ENCODE data around the gene TM4SF4.

TM4SF4 gene

DNA sequence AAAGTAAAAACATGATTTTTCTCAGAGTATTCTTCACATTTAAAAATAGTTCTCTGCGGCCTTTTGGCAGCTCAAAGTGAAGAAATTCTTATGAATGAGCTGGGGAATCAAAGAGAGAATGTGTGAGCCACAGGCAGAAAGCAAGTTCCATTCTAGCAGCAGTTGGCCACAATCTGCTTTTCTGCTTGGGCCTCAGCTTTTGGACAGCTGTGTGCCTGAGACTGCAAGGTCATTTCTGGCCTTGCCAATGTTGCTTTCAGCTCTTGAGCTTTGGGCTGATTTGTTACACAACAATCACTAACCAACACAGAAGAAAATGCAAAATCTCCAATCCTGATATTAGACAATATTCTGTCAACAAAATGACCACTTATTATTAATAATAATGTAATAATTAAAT lies 14.4 kb upstream of the TM4SF4 start:
- no peaks in the 10 kb centered on the region for H3K27me3 ChIP-seq (ENCODE audit: insufficient read depth, poor library complexity, severe bottlenecking)
- H3K4me1 ChIP-seq (ENCODE audit: insufficient read depth, poor library complexity, severe bottlenecking): no peaks in the 10 kb centered on the region
- no peaks in the 10 kb centered on the region for H3K36me3 ChIP-seq (ENCODE audit: low read depth)
- no peaks in the 10 kb centered on the region for H3K9me3 ChIP-seq (ENCODE audit: severe bottlenecking)
- no peak overlapping the region for H3K27ac ChIP-seq (ENCODE audit: poor library complexity, severe bottlenecking)
- TF ChIP-seq, protein P1, sequence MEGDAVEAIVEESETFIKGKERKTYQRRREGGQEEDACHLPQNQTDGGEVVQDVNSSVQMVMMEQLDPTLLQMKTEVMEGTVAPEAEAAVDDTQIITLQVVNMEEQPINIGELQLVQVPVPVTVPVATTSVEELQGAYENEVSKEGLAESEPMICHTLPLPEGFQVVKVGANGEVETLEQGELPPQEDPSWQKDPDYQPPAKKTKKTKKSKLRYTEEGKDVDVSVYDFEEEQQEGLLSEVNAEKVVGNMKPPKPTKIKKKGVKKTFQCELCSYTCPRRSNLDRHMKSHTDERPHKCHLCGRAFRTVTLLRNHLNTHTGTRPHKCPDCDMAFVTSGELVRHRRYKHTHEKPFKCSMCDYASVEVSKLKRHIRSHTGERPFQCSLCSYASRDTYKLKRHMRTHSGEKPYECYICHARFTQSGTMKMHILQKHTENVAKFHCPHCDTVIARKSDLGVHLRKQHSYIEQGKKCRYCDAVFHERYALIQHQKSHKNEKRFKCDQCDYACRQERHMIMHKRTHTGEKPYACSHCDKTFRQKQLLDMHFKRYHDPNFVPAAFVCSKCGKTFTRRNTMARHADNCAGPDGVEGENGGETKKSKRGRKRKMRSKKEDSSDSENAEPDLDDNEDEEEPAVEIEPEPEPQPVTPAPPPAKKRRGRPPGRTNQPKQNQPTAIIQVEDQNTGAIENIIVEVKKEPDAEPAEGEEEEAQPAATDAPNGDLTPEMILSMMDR (IDR thresholded peaks at IDR 0.05; ENCODE audit: poor library complexity, severe bottlenecking): no peak
- ATAC-seq (ENCODE audit: low read depth) (no peak), DNase-seq (ENCODE audit: low spot score) (no peak)
- H3K4me3 ChIP-seq (ENCODE audit: severe bottlenecking): no peak overlapping the region

DNA sequence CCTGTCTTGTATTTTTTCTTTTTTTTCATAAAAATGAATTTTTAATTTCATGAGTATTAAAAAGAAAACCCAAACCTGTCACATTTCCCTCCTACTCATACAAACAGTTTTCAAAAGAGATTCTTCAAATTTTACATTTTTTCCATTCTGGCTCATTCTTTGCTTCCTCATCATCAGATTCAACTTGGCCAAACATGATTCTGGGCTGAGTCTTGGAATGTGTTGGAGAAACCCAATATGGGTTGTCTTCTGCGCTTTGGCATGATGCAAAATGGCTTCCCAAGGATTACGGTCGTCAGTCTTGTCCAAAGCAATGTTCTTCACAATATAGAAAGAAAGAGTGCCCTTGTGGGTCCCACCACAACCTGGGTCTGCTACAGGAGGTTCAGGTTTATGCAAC lies 12.4 kb upstream of the TM4SF4 start:
- no peaks in the 10 kb centered on the region for H3K9me3 ChIP-seq (ENCODE audit: severe bottlenecking)
- H3K27ac ChIP-seq (ENCODE audit: poor library complexity, severe bottlenecking): no peak overlapping the region
- H3K36me3 ChIP-seq (ENCODE audit: low read depth): no peaks in the 10 kb centered on the region
- DNase-seq (ENCODE audit: low spot score) (no peak), ATAC-seq (ENCODE audit: low read depth) (no peak)
- H3K4me1 ChIP-seq (ENCODE audit: insufficient read depth, poor library complexity, severe bottlenecking): no peaks in the 10 kb centered on the region
- TF ChIP-seq, protein P1 (IDR thresholded peaks at IDR 0.05; ENCODE audit: poor library complexity, severe bottlenecking): no peak
- H3K4me3 ChIP-seq (ENCODE audit: severe bottlenecking): no peak overlapping the region
- no peaks in the 10 kb centered on the region for H3K27me3 ChIP-seq (ENCODE audit: insufficient read depth, poor library complexity, severe bottlenecking)

DNA sequence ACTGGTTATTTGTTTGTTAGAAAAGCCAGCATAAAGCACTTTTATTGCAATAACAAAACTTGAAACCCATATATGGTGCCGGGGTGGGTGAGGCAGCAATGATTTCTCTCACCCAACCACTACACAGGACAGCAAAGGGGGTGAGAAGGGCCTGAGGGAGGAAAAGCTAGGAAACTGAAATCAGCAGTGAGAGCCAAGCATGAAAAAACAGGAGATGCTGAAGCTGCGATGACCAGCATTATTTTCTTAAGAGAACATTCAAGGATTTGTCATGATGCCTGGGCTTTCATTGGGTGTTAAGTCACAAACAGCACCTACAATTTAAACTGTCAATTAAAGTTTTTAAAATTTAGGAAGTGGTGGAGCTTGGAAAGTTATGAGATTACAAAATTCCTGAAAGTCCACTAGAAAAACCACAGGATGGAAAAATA lies 11.9 kb upstream of the TM4SF4 start:
- TF ChIP-seq, protein P1 (IDR thresholded peaks at IDR 0.05; ENCODE audit: poor library complexity, severe bottlenecking): no peak
- Histone ChIP-seq H3K27me3 (ENCODE audit: insufficient read depth, poor library complexity, severe bottlenecking) (no peaks in the 10 kb centered on the region), H3K4me1 (ENCODE audit: insufficient read depth, poor library complexity, severe bottlenecking) (no peaks in the 10 kb centered on the region), H3K36me3 (ENCODE audit: low read depth) (no peaks in the 10 kb centered on the region), H3K9me3 (ENCODE audit: severe bottlenecking) (no peaks in the 10 kb centered on the region), H3K27ac (ENCODE audit: poor library complexity, severe bottlenecking) (no peak overlapping the region), H3K4me3 (ENCODE audit: severe bottlenecking) (no peak overlapping the region)
- DNase-seq (ENCODE audit: low spot score): no peak
- ATAC-seq (ENCODE audit: low read depth): no peak

DNA sequence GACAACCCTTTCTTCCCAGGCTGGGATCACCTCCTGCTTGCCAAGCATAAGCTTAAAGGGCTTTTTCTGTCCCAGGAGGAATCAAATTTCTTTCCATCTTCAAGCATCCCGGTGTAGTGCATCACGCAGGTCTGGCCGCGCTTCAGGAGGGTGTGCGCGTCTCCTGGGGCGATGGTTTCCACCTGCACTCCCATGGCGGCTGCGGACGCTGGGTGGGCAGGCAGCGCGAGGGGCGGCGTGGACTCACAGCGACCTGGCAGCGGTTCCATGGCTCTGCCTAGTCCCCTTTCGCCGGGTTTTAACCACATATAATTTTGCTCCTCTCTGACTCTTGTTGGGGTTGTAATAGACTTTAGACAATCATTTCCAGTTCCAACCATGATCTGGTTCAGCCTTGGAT lies 10.6 kb upstream of the TM4SF4 start:
- TF ChIP-seq, protein P1 (IDR thresholded peaks at IDR 0.05; ENCODE audit: poor library complexity, severe bottlenecking): no peak
- no peak for ATAC-seq (ENCODE audit: low read depth)
- peaks cover 3% of the 10 kb centered on the region for H3K4me1 ChIP-seq (ENCODE audit: insufficient read depth, poor library complexity, severe bottlenecking)

DNA sequence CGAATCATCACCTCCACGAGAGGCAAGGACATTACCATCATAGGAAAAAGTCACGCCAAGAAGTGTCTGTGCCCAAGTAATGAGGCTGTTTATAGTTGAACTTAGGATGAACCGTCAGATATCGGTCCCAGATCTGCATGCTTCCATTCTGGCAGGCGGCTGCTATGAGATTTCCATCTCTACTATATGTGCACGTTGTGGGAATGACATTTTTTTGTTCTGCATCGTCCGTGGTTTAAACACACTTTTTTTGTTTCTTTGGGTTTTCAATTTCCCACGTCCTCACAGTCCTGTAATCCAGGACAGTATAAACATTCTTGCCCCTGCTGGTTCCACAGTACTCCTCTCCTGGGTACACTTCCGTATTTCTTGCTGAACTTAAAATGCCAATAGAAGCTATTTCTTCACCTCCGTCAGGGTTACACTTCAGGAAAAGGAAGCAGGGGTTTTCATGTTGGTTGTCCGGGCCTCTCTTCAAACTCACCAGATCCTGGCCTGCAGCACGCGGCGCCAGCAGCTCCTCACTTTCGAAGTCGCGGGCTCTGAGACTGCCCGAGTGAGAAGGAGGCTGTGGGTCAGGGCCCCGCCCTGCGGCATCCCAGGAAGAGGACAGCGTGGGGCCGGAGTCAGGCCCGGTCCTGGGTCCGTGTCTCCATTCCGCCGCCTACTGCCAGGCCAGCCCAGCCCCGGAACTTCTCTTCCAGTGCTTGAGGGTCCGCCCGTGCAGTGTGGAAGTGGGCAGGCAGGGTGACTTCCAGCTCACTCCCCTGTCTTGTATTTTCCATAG lies 9.8 kb upstream of the TM4SF4 start:
- no peak overlapping the region for H3K27ac ChIP-seq (ENCODE audit: poor library complexity, severe bottlenecking)
- H3K4me3 ChIP-seq (ENCODE audit: severe bottlenecking): no peak overlapping the region
- DNase-seq (ENCODE audit: low spot score): no peak
- no peaks in the 10 kb centered on the region for H3K9me3 ChIP-seq (ENCODE audit: severe bottlenecking)
- H3K27me3 ChIP-seq (ENCODE audit: insufficient read depth, poor library complexity, severe bottlenecking): no peaks in the 10 kb centered on the region
- no peaks in the 10 kb centered on the region for H3K36me3 ChIP-seq (ENCODE audit: low read depth)
- TF ChIP-seq, protein P1 (IDR thresholded peaks at IDR 0.05; ENCODE audit: poor library complexity, severe bottlenecking): no peak
- H3K4me1 ChIP-seq (ENCODE audit: insufficient read depth, poor library complexity, severe bottlenecking): peaks cover 3% of the 10 kb centered on the region
- ATAC-seq (ENCODE audit: low read depth): no peak

More for the DNA sequence above, 10.6 kb upstream of the TM4SF4 start:
- Histone ChIP-seq H3K4me3 (ENCODE audit: severe bottlenecking) (no peak overlapping the region), H3K36me3 (ENCODE audit: low read depth) (no peaks in the 10 kb centered on the region), H3K27me3 (ENCODE audit: insufficient read depth, poor library complexity, severe bottlenecking) (no peaks in the 10 kb centered on the region), H3K9me3 (ENCODE audit: severe bottlenecking) (no peaks in the 10 kb centered on the region), H3K27ac (ENCODE audit: poor library complexity, severe bottlenecking) (no peak overlapping the region)
- DNase-seq (ENCODE audit: low spot score): no peak

Measured in RWPE2 (cell line).